ENCODE measurements around the gene CCDC18. TPM values are rescaled to one million over a fixed set of nuclear protein-coding genes. Genes with fewer than 3 reads are reported as not detected.

CCDC18 gene
- total and polyA plus RNA-seq, 8 donors: 4.1 to 17.2 (median 11.6) TPM

GRCh38 chr1:93283496-93283895, 103.0 kb downstream of the CCDC18 start:
- Histone ChIP-seq H3K27ac (no peak overlapping the region), H3K27me3 (no peaks in the 10 kb centered on the region), H3K4me3 (no peak overlapping the region), H3K4me1 (no peaks in the 10 kb centered on the region), H3K9me3 (peaks cover 0 to 8% of the 10 kb centered on the region in 2 donors), H3K36me3 (peaks cover 0 to 6% of the 10 kb centered on the region in 2 donors)
- TF ChIP-seq CTCF (IDR thresholded peaks at IDR 0.05): no peak
- intact Hi-C loops (cut with DNase I): no loop called here
- DNase-seq (no peak), ATAC-seq (no peak)

- no peak overlapping the region for H3K4me3 ChIP-seq
- H3K9me3 ChIP-seq: no peaks in the 10 kb centered on the region
- intact Hi-C loops (cut with DNase I): no loop called here
- H3K27me3 ChIP-seq: no peaks in the 10 kb centered on the region
- DNase-seq (no peak), ATAC-seq (peak; percentile 39)
- no peak for TF ChIP-seq CTCF (IDR thresholded peaks at IDR 0.05)
- no peaks in the 10 kb centered on the region for H3K4me1 ChIP-seq
- H3K36me3 ChIP-seq: peaks cover 0 to 6% of the 10 kb centered on the region in 2 donors
- no peak overlapping the region for H3K27ac ChIP-seq
Measured at GRCh38 chr1:93288558-93288957, 108.0 kb downstream of the CCDC18 start.

GRCh38 chr1:93296555-93297154, 116.1 kb downstream of the CCDC18 start:
- no peak for TF ChIP-seq CTCF (IDR thresholded peaks at IDR 0.05)
- Histone ChIP-seq H3K4me1 (no peaks in the 10 kb centered on the region), H3K9me3 (no peaks in the 10 kb centered on the region), H3K36me3 (no peaks in the 10 kb centered on the region), H3K27me3 (no peaks in the 10 kb centered on the region), H3K4me3 (no peak overlapping the region), H3K27ac (no peak overlapping the region)
- DNase-seq (no peak), ATAC-seq (no peak)
- intact Hi-C loops (cut with DNase I): no loop called here

- no peak overlapping the region for H3K27ac ChIP-seq
- no peak for DNase-seq
- H3K9me3 ChIP-seq: no peaks in the 10 kb centered on the region
- no peaks in the 10 kb centered on the region for H3K36me3 ChIP-seq
- ATAC-seq: no peak
- H3K4me3 ChIP-seq: no peak overlapping the region
- no peaks in the 10 kb centered on the region for H3K4me1 ChIP-seq
- TF ChIP-seq CTCF (IDR thresholded peaks at IDR 0.05): no peak
- no peaks in the 10 kb centered on the region for H3K27me3 ChIP-seq
- intact Hi-C loops (cut with DNase I): no loop called here
Measured at GRCh38 chr1:93301131-93301530, 120.6 kb downstream of the CCDC18 start.

GRCh38 chr1:93302078-93302477, 121.6 kb downstream of the CCDC18 start:
- H3K27me3 ChIP-seq: no peaks in the 10 kb centered on the region
- no peaks in the 10 kb centered on the region for H3K4me1 ChIP-seq
- H3K4me3 ChIP-seq: no peak overlapping the region
- TF ChIP-seq CTCF (IDR thresholded peaks at IDR 0.05): no peak
- no peaks in the 10 kb centered on the region for H3K9me3 ChIP-seq
- ATAC-seq (no peak), DNase-seq (no peak)
- no peaks in the 10 kb centered on the region for H3K36me3 ChIP-seq
- intact Hi-C loops (cut with DNase I): no loop called here
- no peak overlapping the region for H3K27ac ChIP-seq
